Measurements from ENCODE around the gene PAFAH1B2.
"Not testable (repeated sequence)": the region's sequence is repeated elsewhere in the genome, so short reads cannot be mapped to it uniquely, and the experiment has no call there.

PAFAH1B2 gene

DNA sequence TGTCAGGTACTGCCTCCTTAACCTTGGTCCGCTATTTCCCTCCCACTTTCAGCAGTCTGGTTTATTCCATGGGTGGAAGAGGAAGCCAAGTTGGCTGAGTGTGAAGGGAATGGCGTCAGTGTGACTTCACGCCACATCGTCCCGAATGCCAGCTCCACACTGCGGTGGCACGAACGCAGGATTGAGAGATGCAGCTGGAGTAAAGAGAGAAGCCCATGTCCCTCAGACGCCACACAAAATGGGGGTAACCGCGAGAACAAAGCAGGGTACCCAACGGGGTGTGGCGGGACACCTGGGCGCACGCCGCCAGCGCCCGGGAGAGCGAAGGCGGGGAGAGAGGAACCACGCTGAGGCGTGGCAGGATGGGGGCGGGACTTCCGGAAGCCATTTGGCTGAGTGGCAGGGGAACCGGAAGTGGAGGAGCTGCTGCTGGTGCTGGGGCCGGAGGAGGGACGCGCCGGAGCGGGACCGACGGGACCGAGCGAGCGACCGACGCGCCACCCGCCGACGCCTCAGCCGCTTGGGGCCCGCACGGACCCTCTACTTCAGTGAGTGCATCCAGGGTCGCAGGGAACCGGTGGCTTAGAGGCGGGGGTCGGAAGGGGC, at the start of gene PAFAH1B2:
TSS of gene PAFAH1B2 (plus strand) at position 417 of the 606 bp plus-strand sequence. CDS start 8,161 bp downstream, outside the sequence.
- DNase-seq (ENCODE audit: low spot score): peak; percentile 95

DNA sequence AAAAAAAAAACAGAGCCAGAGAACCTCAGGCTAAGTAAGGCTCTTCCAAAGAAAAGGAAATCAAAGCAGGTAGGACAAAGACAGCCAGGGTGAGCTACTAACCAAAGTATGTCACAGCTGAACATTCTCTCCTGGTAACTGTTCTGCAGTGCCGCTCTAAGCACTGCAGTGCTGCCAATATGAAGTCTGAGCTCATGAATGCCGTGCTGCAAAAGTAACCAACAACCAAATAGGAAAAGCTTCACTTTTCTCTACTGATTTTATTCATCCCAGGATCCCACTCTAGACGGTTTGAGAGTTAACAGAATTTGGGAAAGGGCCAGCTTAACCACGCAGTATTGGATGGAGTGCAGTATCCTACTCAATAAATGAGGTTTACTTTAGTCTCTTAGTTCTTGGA, 49.3 kb upstream of the PAFAH1B2 start:
- no peak for DNase-seq (ENCODE audit: low spot score)

DNA sequence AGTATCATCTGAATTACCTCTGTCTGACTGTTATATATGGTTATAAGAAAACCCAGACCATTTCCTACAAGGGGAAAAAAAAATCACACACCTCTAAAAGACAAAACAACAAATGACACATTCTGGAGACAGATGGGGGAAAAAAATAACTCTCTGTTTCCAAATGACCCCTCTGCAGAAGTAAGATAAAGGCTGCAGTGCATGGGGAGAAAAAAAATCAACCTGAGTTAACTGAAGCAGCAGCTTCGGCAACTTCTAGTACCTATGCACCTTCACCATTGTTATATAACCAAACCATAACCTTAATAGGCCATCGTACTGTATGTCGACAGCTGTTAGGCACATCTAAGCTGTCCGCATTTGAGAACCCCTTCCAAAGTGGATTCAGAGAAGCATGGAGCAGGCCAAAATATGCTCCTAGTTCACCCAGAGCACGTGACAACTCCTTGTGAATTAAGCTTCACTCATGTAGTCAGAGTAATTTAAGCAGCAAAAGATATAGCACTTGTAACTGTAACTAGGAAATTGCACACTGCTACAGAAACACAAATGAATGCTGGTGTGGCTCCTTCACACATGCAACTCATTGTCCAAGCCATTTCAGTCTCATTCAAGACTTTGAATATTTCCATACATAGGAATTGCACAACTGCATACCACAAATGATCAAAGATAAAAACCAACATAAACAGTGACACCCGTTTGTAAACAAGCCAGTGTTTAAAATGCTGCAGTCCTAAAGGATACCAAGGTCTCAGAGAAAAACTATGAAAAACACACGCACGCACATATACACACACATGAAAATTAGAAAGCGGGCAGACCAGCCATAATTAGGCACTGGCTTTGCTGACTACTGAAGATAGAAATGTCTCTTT, 48.6 kb upstream of the PAFAH1B2 start:
- peak; percentile 61 for DNase-seq (ENCODE audit: low spot score)

DNA sequence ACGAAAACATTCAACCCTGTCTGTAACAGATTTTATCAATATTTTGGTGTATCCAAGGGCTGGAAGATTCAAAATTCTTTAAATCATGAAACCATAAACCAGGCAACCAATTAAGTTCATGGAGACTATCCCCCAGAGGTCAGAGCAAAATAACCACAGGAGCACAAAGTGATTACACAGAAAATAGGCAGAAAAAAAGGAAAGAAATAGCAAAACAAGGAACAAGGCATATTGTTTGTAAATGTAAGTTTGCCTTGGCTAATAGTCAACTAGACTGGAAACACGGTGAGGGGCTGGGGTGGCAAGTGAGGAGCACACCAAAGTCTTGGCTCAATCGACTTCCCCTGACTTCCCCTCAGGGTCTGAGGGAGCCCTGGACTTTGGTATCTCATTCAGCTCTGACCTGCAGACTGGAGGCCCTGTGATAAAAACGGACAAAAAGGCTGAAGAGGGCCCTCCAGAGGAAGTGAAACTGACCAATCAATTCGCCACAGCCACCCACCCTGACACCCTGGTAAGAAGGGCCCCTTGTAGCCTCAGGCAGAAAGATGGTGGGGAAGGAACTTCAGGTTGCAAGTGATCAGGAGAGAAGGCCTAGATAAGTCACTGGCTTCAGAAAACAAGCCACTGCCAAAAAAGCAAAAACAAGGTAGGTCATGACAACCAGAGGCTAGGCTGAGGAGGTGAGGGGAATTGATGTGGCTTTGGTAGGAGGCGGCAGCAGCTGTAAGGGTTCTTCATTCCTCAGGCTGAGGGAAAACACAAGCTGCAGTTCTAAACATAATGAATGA, 47.7 kb upstream of the PAFAH1B2 start:
- DNase-seq (ENCODE audit: low spot score): no peak

GRCh38 chr11:117097014-117097388, 47.1 kb upstream of the PAFAH1B2 start:
- no peak for DNase-seq (ENCODE audit: low spot score)

DNA sequence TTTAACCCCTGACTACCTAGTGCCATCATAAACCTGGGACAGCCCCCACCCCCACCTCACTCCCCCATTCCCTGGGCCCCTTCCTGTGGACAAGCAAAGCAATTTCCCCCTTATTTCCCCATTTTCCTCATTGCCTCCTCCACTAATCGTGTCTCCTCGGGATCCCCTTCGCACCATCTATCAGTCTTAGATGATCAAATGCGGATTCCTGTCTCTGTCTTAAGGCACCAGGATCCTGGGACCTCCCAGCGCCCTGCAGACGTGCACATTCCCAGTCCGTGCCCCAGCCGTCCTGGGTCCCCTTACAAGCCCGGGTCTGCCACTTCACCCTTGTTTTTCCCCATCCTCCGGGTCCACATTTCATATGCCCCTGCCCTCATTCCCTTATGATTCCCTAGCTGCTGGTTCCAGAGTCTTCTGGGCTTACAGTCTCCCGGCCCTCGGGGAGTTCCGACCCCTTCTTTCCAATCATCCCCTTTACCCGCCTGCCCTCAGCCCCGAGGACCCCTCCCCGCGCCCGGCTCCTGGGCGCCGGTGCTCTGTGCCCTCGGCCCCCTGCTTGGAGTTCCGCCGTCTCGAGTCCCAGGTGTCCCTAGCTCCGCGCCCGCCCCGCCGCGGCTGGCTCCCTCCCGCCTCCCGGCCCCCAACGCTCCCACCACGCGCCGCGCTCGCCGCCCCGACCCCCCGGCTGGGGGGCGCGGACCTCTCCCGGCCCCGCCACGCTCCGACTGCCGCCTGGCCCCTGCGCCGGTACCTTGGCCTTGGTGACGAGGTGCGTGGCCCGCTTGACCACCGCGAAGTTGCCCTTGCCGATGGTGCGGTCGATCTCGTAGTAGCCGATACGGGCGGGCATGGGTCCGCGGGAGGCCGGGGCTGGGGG, 46.5 kb upstream of the PAFAH1B2 start:
- DNase-seq (ENCODE audit: low spot score): no peak

DNA sequence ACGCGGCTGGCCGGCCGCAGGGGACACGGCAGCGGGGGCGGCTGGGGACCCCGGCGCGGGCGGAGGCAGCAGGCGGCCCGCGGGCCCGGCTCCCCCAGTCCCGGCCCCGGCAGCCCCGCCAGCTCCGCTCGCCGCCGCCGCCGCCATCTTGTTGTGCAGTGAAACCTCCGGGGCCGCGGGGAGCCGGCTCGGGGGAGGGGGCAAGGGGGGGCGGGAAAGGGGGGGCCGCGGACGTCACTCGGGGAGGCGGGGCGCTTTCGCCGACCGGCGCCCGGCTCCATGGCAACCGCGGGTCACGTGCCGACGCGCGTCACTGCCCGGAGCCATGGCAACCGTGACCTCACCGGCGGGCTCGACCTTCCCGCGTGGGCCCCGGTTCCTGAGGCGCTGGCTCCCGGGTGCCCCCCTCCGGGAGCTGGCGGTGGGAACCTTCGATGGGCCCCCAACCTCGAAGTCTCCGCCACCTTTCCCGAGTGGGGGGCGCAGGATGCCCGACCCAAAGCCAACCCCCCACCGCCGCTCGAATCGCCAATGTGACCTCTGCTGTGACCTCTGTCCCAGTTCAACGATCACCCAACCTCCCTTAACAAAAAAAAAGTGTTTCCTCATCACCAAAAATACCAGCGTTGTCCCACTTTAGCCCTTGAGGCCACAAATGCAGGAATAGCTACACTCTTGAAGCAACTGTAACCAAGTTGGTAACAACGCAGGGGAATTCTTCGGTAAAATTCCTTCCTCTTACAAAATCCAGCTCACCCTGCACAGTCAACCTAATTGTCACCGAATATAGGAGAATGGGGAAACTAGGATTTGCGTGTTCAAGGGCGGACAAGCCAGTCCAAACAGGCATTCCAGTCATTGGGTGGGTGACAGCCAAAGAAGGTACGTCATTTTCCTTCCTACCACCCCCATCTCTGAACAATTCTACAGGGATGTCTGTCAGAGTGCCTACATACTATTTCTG, 45.5 kb upstream of the PAFAH1B2 start, which contains the start of gene SIK3:
TSS of gene SIK3 (minus strand) at position 160 of the 964 bp plus-strand sequence. CDS start at position 147, 13 bp downstream.
- peak; percentile 92 for DNase-seq (ENCODE audit: low spot score)

DNA sequence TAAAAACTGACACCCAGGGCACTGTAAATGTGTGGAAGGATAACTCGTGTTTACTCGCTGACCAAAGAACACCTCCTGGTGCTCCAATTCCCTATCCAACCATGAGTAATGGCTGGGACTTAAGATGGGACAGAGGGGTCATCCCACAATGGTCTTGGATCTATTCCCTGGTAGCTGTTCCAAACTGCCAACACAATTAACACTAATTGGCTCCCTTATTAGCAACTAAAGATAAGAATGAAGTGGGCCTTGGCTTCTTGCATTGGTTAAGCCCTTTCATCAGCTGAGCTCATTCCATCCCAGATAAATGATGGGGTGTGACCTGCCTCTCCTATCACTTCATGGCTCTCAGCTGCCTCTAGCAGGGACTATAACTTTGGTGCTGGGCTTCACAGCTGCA, 44.4 kb upstream of the PAFAH1B2 start:
- no peak for DNase-seq (ENCODE audit: low spot score)

DNA sequence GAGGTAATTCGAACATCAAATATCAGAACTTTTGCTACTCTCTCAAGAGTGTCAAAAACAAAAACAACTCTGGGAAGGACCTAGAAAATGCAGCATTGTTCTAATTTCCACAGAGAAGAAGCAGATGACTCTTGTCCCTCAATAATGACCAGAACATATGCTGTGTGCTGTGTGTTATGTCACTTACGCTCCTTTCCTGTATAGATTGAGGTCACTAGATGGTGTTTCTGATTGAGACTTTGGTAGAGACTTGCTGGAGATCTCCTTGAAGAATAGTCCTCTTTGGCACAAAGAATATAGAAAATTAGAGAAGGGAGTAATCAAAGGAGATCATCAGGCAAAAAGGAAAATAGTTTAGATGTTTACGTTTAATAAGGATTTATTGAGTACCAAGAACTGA, 43.5 kb upstream of the PAFAH1B2 start:
- DNase-seq (ENCODE audit: low spot score): no peak

DNA sequence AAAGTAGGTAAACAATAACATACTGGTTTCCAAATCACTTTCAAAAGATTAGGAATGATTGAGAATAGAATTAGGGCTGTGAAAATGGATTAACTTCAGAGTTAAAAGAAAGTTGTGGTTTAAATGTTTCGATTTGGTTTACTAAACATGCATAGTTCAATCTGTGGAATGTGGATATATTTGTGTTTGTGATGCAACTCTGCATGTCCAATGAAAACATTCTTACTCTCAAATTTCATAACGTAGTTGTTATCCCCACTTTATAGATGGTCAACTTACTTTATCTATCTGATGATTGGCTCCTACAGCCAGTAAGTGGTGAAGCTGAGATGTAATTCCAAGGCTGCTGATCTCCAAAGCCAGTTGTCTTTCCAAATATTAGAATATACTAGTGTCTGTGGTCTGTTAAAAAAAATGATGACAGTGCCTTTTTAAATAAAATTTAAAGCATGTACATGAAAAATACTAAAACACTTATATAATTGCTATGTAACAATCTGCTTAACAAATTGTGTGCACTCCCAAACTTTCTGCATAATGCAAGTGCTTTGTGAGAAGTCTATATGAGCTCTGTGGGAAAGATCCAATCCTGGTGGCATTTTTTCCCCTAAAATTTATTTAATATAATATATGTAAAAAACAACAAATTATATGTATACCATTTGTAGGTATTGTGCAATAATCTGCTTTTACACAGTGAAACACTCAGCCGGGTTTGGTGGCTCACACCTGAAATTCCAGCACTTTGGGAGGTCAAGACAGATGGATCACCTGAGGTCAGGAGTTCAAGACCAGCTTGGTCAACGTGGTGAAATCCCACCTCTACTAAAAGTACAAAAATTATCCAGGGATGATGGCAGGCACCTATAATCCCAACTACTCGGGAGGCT, 36.1 kb upstream of the PAFAH1B2 start:
- no peak for DNase-seq (ENCODE audit: low spot score)

DNA sequence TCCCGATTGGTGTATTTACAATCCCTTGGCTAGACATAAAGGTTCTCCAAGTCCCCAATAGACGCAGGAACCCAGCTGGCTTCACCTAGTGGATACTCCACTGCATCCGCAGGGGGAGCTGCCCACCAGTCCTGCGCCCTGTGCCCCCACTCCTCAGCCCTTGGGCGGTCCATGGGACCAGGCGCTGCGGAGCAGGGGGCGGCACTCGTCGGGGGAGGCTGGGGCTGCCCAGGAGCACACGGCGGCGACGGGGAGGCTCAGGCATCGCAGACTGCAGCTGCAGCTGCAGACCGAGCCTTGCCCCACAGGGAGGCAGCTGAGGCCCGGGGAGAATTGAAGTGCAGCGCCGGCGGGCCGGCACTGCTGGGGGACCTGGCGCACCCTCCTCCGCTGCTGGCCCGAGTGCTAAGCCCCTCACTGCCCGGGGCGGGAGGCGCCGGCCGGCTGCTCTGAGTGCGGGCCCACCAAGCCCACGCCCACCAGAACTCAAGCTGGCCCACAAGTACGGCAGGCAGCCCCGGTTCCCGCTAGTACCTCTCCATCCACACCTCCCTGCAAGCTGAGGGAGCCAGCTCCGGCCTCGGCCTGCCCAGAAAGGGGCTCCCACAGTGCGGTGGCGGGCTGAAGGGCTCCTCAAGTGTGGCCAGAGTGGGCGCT, 33.7 kb upstream of the PAFAH1B2 start:
- no peak for DNase-seq (ENCODE audit: low spot score)

DNA sequence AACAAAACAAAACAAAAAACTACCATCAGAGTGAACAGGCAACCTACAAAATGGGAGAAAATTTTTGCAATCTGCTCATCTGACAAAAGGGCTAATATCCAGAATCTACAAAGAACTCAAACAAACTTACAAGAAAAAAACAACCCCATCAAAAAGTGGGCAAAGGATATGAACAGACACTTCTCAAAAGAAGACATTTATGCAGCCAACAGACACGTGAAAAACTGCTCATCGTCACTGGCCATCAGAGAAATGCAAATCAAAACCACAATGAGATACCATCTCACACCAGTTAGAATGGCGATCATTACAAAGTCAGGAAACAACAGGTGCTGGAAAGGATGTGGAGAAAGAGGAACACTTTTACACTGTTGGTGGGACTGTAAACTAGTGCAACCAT, 31.6 kb upstream of the PAFAH1B2 start:
- not testable (repeated sequence) for DNase-seq (ENCODE audit: low spot score)

- not testable (repeated sequence) for DNase-seq (ENCODE audit: low spot score)
Measured at GRCh38 chr11:117112939-117113338, 31.1 kb upstream of the PAFAH1B2 start.

DNA sequence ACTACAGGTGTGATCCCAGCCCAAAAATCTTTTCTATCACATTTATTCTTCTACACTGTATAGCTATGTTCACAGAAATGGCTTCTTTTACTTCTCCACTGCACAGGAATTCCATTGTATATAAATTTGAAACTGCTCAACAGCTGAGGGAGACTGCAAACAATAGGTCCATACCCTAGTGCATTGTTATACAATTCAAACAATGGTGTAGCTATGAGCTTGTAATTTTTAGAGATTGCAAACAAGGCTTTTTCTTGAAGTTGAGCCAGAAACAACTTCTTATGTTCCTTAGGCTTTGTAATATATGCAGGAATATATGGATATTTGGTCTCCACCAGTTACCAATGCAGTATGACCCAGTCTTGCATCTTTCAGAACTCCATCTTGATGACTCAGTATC, 26.4 kb upstream of the PAFAH1B2 start:
- no peak for DNase-seq (ENCODE audit: low spot score)

GRCh38 chr11:117121176-117121575, 22.9 kb upstream of the PAFAH1B2 start:
- DNase-seq (ENCODE audit: low spot score): no peak

DNA sequence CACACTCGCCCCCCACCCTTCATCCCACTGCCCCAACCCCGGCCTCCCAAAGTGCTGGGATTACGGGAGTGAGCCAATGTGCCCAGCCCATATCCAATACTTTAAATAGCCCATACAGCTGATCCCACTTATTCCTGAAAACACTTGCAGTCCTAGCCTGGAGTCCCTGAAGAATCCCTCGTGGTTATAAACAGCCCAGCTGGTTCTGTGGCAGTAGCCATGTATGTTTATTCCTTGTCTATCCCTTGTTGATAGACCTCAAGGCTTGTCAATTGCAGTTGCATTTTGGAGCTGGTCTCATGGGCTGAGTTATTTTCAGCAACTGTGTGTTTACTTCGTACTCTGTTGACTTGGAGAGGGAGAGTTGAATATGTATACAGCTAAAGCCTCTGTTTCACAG, 21.5 kb upstream of the PAFAH1B2 start:
- no peak for DNase-seq (ENCODE audit: low spot score)

DNA sequence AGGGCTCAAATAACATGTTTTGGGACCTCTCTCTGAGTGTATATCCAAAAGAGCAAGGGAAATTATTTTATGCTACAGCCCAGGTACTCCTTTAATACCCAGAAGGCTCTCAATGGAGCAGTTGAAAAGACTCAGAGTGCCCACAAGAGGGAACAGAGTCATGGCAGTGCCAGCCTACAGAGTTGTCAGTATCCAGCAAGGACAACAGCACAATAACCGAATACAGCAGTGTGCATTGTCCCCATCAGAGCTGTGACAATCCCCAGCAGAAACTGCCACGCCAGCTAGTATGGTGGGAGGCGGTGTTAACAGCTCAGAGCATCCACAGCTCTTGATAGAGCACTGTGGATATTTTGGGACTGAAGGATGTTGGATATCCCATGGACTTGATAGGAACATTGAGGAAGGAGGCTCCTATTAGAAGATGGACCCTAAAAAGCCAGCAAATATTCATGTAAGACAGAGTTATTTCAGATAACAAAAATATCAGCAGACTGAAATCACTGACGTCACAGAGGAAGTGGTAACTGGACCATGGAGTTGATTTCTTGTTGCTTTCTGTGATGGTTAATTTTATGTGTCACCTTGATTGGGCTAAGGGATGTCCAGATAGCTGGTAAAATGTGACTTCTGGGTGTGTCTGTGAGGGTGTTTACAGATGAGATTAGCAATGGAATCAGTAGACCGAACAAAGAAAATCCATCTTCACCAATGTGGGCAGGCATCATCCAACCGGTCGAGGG, 17.7 kb upstream of the PAFAH1B2 start:
- no peak for DNase-seq (ENCODE audit: low spot score)

All from SW480 (cell line).